Fibroblast of lung (primary cell): ENCODE results near the gene GAA. TPM values are rescaled to one million over a fixed set of nuclear protein-coding genes. Genes with fewer than 3 reads are reported as not detected.

Experiments
- DNase-seq, 2 donors: peaks; one replicate each; pipeline versions ENCODE4 v3.0.0 to v3.0.0-alpha.2; 2010; ENCODE audit warnings: low read depth in 2 of 2
- H2AFZ ChIP-seq: 2 replicates; pipeline ENCODE4 v1.5.1; 2012; ENCODE audit warnings: low read length, control low read depth, inconsistent platforms
- H3K27ac ChIP-seq: 2 replicates; pipeline ENCODE4 v1.5.1; 2011; ENCODE audit warnings: low read length, control low read depth; ENCODE audit not compliant: insufficient read depth
- H3K27me3 ChIP-seq: 2 replicates; pipeline ENCODE4 v1.5.1; 2011; ENCODE audit warnings: mild to moderate bottlenecking, low read length; ENCODE audit not compliant: control insufficient read depth, insufficient read depth
- H3K36me3 ChIP-seq: 2 replicates; pipeline ENCODE4 v1.5.1; 2011; ENCODE audit warnings: low read length; ENCODE audit not compliant: control insufficient read depth, insufficient read depth
- H3K4me1 ChIP-seq: 2 replicates; pipeline ENCODE4 v1.5.1; 2011; ENCODE audit warnings: low read length; ENCODE audit not compliant: control insufficient read depth, insufficient read depth; ENCODE audit errors: extremely low read depth
- H3K4me2 ChIP-seq: 2 replicates; pipeline ENCODE4 v1.5.1; 2011; ENCODE audit warnings: low read length, control low read depth; ENCODE audit not compliant: insufficient read depth; ENCODE audit errors: extremely low read depth
- H3K4me3 ChIP-seq, 4 experiments: fragments of 200-600 bp in 1 of 4; sonication (generic) in 1 of 4; replicated peaks in 1 of 4; 2 replicates each; pipeline ENCODE4 v1.5.1; 2011 to 2016; ENCODE audit warnings: low read length in 4 of 4, low read depth in 3 of 4, mild to moderate bottlenecking in 3 of 4, control low read depth in 2 of 4, inconsistent platforms in 1 of 4, mixed read lengths in 1 of 4; ENCODE audit not compliant: insufficient read depth in 1 of 4; ENCODE audit errors: control extremely low read depth in 1 of 4
- H3K79me2 ChIP-seq: 2 replicates; pipeline ENCODE4 v1.5.1; 2012; ENCODE audit warnings: mild to moderate bottlenecking, low read length, inconsistent platforms; ENCODE audit not compliant: control insufficient read depth, insufficient read depth
- H3K9ac ChIP-seq: 2 replicates; pipeline ENCODE4 v1.5.1; 2011; ENCODE audit warnings: mild to moderate bottlenecking, low read length, control low read depth; ENCODE audit not compliant: insufficient read depth
- H3K9me3 ChIP-seq: 2 replicates; pipeline ENCODE4 v1.5.1; 2012; ENCODE audit warnings: low read depth, low read length; ENCODE audit not compliant: control insufficient read depth, insufficient read depth
- H4K20me1 ChIP-seq: 2 replicates; pipeline ENCODE4 v1.5.1; 2011; ENCODE audit warnings: low read length; ENCODE audit not compliant: control insufficient read depth, insufficient read depth; ENCODE audit errors: extremely low read depth
- CTCF ChIP-seq, 2 donors: IDR thresholded peaks in 1 of 2; conservative IDR thresholded peaks in 1 of 2; 1 replicate in 1 of 2; 2 replicates in 1 of 2; pipeline ENCODE4 v1.5.1; 2011 to 2012; ENCODE audit warnings: low read length in 2 of 2, control low read depth in 1 of 2, inconsistent platforms in 1 of 2, low read depth in 1 of 2, mild to moderate bottlenecking in 1 of 2
- EZH2 ChIP-seq: IDR thresholded peaks from 2 replicates; pipeline ENCODE4 v1.5.1; 2012; ENCODE audit warnings: low read length, control low read depth, mild to moderate bottlenecking; ENCODE audit errors: missing control alignments
- polyA plus RNA-seq, 2 donors: library from polyadenylated mRNA; depleted of rRNA in 1 of 2; stranded (reverse) in 1 of 2; unstranded in 1 of 2; fragments of >200 nt; gene quantifications; 2 replicates each; pipeline ENCODE4 v1.2.1, GENCODE V29; 2011 to 2012; ENCODE audit warnings: missing spikeins in 1 of 2
- total RNA-seq: library from RNA; depleted of rRNA; stranded (reverse); fragments of >200 nt; gene quantifications from 2 replicates; pipeline ENCODE4 v1.2.1, GENCODE V29; 2014

The GAA gene
- total and polyA plus RNA-seq, 2 donors (not counting 1 experiment from before 2014, with no cell fraction given): 6.4 to 25.6 TPM

- H3K9ac ChIP-seq: peak overlapping the region; percentile 93
- peak overlapping the region; percentile 96 for H3K27ac ChIP-seq
- peaks cover 8% of the 10 kb centered on the region for H3K4me1 ChIP-seq
- H3K27me3 ChIP-seq: no peaks in the 10 kb centered on the region
- H3K9me3 ChIP-seq: no peaks in the 10 kb centered on the region
- peaks cover 57% of the 10 kb centered on the region for H3K79me2 ChIP-seq
- H2AFZ ChIP-seq: no peak overlapping the region
- peak overlapping the region; percentile 78 to 98 (median 88) for H3K4me3 ChIP-seq
- TF ChIP-seq CTCF (conservative IDR thresholded peaks at IDR 0.05 in 1 of 2, IDR thresholded peaks at IDR 0.05 in 1 of 2; ENCODE audit: low read depth in 1 of 2, low read length in 2 of 2) (no peak), EZH2 (no peak)
- peaks cover 13% of the 10 kb centered on the region for H3K36me3 ChIP-seq
- DNase-seq: no peak
- no peaks in the 10 kb centered on the region for H4K20me1 ChIP-seq
- H3K4me2 ChIP-seq: peak overlapping the region; percentile 99
Observed at GRCh38 chr17:80145076-80146075, 44.0 kb downstream of the GAA start.

GRCh38 chr17:80146121-80147034 is 45.0 kb downstream of the GAA start:
- H3K4me3 ChIP-seq: peak overlapping the region; percentile 78 to 98 (median 88)
- TF ChIP-seq EZH2 (no peak), CTCF (conservative IDR thresholded peaks at IDR 0.05 in 1 of 2, IDR thresholded peaks at IDR 0.05 in 1 of 2; ENCODE audit: low read depth in 1 of 2, low read length in 2 of 2) (no peak)
- H3K4me1 ChIP-seq: peaks cover 11% of the 10 kb centered on the region
- peaks cover 13% of the 10 kb centered on the region for H3K36me3 ChIP-seq
- H3K27ac ChIP-seq: peak overlapping the region; percentile 96
- peak in 1 of 2 donors; percentile 18 for DNase-seq
- peak overlapping the region; percentile 93 for H3K9ac ChIP-seq
- H4K20me1 ChIP-seq: no peaks in the 10 kb centered on the region
- peak overlapping the region; percentile 74 for H2AFZ ChIP-seq
- H3K9me3 ChIP-seq: no peaks in the 10 kb centered on the region
- H3K79me2 ChIP-seq: peaks cover 57% of the 10 kb centered on the region
- H3K27me3 ChIP-seq: no peaks in the 10 kb centered on the region
- H3K4me2 ChIP-seq: peak overlapping the region; percentile 99
